ENCODE data around the gene EDC4.

- TF ChIP-seq ZFX (IDR thresholded peaks at IDR 0.05) (peak; percentile 46; the same call in 1 of the 2 replicates), ZNF274 (IDR thresholded peaks at IDR 0.05; ENCODE audit: low read depth, low read length) (no peak), POLR2A (IDR thresholded peaks at IDR 0.05; ENCODE audit: borderline replicate concordance, extremely low read depth, insufficient read depth, insufficient read length) (peak; percentile 75)
These were observed 39.2 kb upstream of the EDC4 start for GRCh38 chr16:67833415-67834241.
